LNCaP clone FGC (cell line): ENCODE data around the gene ZC3H18.

Experiments
- DNase-seq: peaks from one replicate; pipeline ENCODE4 v3.0.0-alpha.2; 2011; ENCODE audit warnings: low read depth
- H3K4me3 ChIP-seq: 2 replicates; pipeline ENCODE4 v1.5.1; 2011; ENCODE audit warnings: mild to moderate bottlenecking, low read depth, low read length, control low read depth
- TF ChIP-seq, protein P1 (sequence below): IDR thresholded peaks from 2 replicates; pipeline ENCODE4 v1.5.1; 2012; ENCODE audit warnings: mild to moderate bottlenecking; ENCODE audit not compliant: control insufficient read depth, insufficient read depth; ENCODE audit errors: extremely low read depth

Gene ZC3H18

GRCh38 chr16:88678224-88678979 lies 108.2 kb downstream of the ZC3H18 start:
- no peak overlapping the region for H3K4me3 ChIP-seq
- no peak for DNase-seq
- TF ChIP-seq, protein P1, sequence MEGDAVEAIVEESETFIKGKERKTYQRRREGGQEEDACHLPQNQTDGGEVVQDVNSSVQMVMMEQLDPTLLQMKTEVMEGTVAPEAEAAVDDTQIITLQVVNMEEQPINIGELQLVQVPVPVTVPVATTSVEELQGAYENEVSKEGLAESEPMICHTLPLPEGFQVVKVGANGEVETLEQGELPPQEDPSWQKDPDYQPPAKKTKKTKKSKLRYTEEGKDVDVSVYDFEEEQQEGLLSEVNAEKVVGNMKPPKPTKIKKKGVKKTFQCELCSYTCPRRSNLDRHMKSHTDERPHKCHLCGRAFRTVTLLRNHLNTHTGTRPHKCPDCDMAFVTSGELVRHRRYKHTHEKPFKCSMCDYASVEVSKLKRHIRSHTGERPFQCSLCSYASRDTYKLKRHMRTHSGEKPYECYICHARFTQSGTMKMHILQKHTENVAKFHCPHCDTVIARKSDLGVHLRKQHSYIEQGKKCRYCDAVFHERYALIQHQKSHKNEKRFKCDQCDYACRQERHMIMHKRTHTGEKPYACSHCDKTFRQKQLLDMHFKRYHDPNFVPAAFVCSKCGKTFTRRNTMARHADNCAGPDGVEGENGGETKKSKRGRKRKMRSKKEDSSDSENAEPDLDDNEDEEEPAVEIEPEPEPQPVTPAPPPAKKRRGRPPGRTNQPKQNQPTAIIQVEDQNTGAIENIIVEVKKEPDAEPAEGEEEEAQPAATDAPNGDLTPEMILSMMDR, result no peak

DNA sequence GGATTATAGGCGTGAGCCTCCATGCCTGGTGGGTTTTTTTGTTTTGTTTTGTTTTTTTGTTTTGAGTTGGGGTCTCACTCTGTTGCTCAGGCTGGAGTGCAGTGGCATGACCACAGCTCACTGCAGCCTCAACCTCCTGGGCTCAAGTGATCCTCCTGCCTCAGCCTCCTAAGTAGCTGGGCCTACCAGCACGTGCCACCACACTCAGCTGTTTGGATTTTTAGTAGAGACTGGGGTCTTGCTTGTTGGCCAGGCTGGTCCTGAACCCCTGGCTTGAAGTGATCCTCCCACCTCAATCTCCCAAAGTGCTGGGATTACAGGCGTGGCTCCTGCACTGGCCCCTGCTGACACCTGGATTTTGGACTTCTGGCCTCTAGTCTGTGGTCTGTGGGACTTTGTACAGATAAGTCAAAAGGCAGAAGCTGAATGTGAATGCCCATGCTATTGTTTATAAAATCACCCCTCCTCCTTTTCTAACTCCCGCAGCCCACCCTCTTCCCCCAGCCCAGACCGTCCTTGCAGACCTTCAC lies 110.4 kb downstream of the ZC3H18 start:
- DNase-seq, result no peak
- no peak overlapping the region for H3K4me3 ChIP-seq
- TF ChIP-seq, protein P1, result no peak

GRCh38 chr16:88681084-88681680 lies 111.0 kb downstream of the ZC3H18 start:
- DNase-seq, result no peak
- TF ChIP-seq, protein P1, result peak; percentile 69
- H3K4me3 ChIP-seq, result no peak overlapping the region
